ENCODE results near the gene PRRX2.

PRRX2 gene

DNA sequence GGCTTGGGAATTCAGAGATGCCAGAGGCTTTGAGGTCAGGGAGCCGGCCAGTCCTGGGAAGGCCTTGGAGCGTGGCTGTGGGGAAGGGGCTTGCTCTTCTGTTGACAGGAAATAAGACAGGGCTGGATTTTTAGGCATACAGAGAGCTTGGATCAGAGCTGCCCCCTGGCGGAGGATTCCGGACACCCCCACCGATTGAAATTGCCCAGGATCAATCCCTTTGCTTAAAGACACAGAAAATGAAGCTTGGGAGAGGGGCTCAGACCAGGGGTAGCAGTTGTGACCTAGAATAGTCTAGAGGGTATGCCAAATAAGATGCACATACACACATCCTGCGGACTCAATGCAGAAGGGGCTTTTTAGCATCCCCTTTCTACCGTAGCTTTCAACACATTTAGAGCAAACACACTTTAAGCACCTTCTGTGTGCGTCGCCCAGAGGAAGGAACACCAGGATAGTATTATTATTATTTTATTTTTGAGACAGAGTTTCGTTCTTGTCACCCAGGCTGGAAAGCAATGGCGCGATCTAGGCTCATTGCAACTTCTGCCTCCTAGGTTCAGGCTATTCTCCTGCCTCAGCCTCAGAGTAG, 41.2 kb upstream of the PRRX2 start:
- peak; percentile 68 for DNase-seq (ENCODE audit: extremely low spot score)
- ChIA-PET CTCF (interaction anchor here (0.6 to 3.0 kb wide), 19 partner anchors 8 to 492 kb away, joined by 3 to 17 read pairs (median 4); no protein-coding TSS in a partner anchor), POLR2A (interaction anchor here (0.6 to 2.1 kb wide), 8 partner anchors 15 to 493 kb away, joined by 3 to 13 read pairs (median 4); partner anchors contain the start of gene ASB6)
- no peak for TF ChIP-seq FOXM1 (IDR thresholded peaks at IDR 0.05; ENCODE audit: borderline replicate concordance)
- TF ChIP-seq PKNOX1 (IDR thresholded peaks at IDR 0.05): no peak
- TF ChIP-seq SUZ12 (IDR thresholded peaks at IDR 0.05): no peak
- no peak for TF ChIP-seq L3MBTL2 (conservative IDR thresholded peaks at IDR 0.05)
- no peak for TF ChIP-seq ELF4 (IDR thresholded peaks at IDR 0.05)
- TF ChIP-seq SP1 (IDR thresholded peaks at IDR 0.05): no peak
- no peak for TF ChIP-seq ZNF384 (IDR thresholded peaks at IDR 0.05)
- TF ChIP-seq LEF1 (IDR thresholded peaks at IDR 0.05; ENCODE audit: borderline replicate concordance): no peak

GRCh38 chr9:129624947-129625346, 40.5 kb upstream of the PRRX2 start:
- DNase-seq (ENCODE audit: extremely low spot score): no peak
- ChIA-PET CTCF (interaction anchor here (0.6 to 3.0 kb wide), 15 partner anchors 11 to 493 kb away, joined by 3 to 17 read pairs (median 6); no protein-coding TSS in a partner anchor), POLR2A (interaction anchor here (0.9 to 2.1 kb wide), 8 partner anchors 15 to 493 kb away, joined by 3 to 13 read pairs (median 4); partner anchors contain the start of gene ASB6)
- no peak for TF ChIP-seq FOXA1 (IDR thresholded peaks at IDR 0.05)
- TF ChIP-seq PKNOX1 (IDR thresholded peaks at IDR 0.05): no peak
- TF ChIP-seq LEF1 (IDR thresholded peaks at IDR 0.05; ENCODE audit: borderline replicate concordance): no peak
- TF ChIP-seq FOXM1 (IDR thresholded peaks at IDR 0.05; ENCODE audit: borderline replicate concordance): no peak
- no peak for TF ChIP-seq CTBP1 (IDR thresholded peaks at IDR 0.05; ENCODE audit: borderline replicate concordance)
- TF ChIP-seq SUZ12 (IDR thresholded peaks at IDR 0.05): no peak
- TF ChIP-seq ELF4 (IDR thresholded peaks at IDR 0.05): no peak
- no peak for TF ChIP-seq ZNF384 (IDR thresholded peaks at IDR 0.05)
- TF ChIP-seq TARDBP (IDR thresholded peaks at IDR 0.05): no peak
- TF ChIP-seq FOXK2 (IDR thresholded peaks at IDR 0.05): no peak
- TF ChIP-seq SP1 (IDR thresholded peaks at IDR 0.05): no peak
- TF ChIP-seq BHLHE40 (IDR thresholded peaks at IDR 0.05; ENCODE audit: borderline replicate concordance): no peak
- TF ChIP-seq L3MBTL2 (conservative IDR thresholded peaks at IDR 0.05): no peak
- no peak for TF ChIP-seq ARNT (IDR thresholded peaks at IDR 0.05)
- TF ChIP-seq NFRKB (IDR thresholded peaks at IDR 0.05): no peak
- TF ChIP-seq HDGF (IDR thresholded peaks at IDR 0.05; ENCODE audit: borderline replicate concordance): no peak

DNA sequence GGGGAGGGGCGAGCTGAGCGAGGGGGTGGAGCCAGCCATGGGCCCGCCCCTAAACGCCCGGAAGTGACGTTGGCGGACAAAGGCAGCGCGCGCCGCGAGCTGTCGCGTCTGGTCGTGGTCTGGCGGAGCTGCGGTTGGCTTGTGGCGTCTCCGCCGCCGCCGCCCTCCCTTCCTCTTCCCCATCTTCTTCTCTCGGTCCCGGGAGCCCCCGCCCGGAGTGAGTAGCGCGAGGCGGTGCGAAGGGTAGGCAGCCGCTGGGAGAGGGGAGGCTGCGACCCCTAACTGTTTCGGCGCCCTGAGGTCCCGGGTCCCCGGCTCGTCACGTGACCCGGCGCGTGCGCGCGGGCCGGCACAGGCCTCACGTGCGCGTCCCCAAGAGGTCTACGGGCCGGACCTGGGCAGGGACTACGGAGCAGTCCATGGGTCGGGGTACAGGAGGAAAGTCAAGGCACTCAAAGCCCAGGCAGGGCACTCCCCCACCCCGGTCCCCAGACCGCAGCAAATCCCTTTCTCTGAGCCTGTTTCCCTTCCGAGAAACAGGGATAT, 39.3 kb upstream of the PRRX2 start, which contains the start of gene NTMT1:
Gene NTMT1, plus strand, starts transcription at position 85 of the 546 bp plus-strand sequence. CDS start 6,541 bp downstream, outside the sequence.
- CTCF ChIA-PET: interaction anchor here (0.9 to 3.0 kb wide), 3 partner anchors 15 to 494 kb away, joined by 3 to 17 read pairs (median 4); no protein-coding TSS in a partner anchor
- peak; percentile 90 for DNase-seq (ENCODE audit: extremely low spot score)
- POLR2A ChIA-PET: interaction anchor here (0.9 to 2.1 kb wide), 6 partner anchors 13 to 486 kb away, joined by 3 to 13 read pairs (median 4); partner anchors contain the start of gene IER5L
- no peak for TF ChIP-seq PKNOX1 (IDR thresholded peaks at IDR 0.05)
- TF ChIP-seq L3MBTL2 (conservative IDR thresholded peaks at IDR 0.05): peak; percentile 89
- no peak; the same call in 1 of the 2 replicates for TF ChIP-seq ELF4 (IDR thresholded peaks at IDR 0.05)
- TF ChIP-seq FOXK2 (IDR thresholded peaks at IDR 0.05): no peak
- TF ChIP-seq TARDBP (IDR thresholded peaks at IDR 0.05): no peak
- no peak for TF ChIP-seq LEF1 (IDR thresholded peaks at IDR 0.05; ENCODE audit: borderline replicate concordance)
- TF ChIP-seq ARNT (IDR thresholded peaks at IDR 0.05): no peak
- no peak for TF ChIP-seq BHLHE40 (IDR thresholded peaks at IDR 0.05; ENCODE audit: borderline replicate concordance)

DNA sequence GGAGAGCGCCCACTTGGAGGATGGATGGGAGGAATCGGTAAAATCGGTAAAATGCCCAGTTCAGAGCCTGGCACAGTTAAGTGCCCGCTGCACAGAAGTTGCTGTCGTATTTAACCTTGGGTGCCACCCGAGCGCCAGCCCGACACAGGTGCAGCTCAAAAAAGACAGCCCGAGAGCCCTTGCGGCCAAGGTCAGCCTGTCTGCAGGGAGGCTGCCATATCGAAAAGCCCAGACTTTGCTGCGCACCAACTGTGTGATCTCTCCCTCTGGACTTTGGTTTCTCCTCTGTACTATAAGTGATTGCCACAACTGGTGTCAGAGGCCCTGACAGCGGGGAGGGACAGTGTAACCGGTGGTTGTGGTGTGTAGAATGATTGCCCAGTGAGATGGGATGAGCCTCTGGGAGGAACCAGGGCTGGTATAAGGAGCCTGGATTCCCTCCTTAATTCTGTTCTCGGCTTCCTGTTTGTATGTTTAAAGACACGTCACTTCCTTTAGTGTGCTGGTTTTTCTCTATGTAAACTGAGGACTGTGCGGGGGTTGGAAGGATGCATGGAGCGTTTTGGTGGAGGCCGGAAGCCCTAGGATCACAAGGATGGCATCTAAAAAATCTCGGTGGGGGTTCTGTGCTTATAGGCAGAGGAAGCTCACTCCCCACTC, 38.7 kb upstream of the PRRX2 start:
- POLR2A ChIA-PET: interaction anchor here (1.1 to 2.1 kb wide), 3 partner anchors 449 to 590 kb away, joined by 3 to 13 read pairs (median 3); partner anchors contain the start of genes IER5L and MIGA2
- no peak for DNase-seq (ENCODE audit: extremely low spot score)
- CTCF ChIA-PET: interaction anchor here (0.7 to 3.0 kb wide), 2 partner anchors 495 to 625 kb away, joined by 3 to 17 read pairs; no protein-coding TSS in a partner anchor
- TF ChIP-seq NFRKB (IDR thresholded peaks at IDR 0.05): no peak
- TF ChIP-seq L3MBTL2 (conservative IDR thresholded peaks at IDR 0.05): peak; percentile 64; the same call in 1 of the 2 replicates

- ChIA-PET CTCF (interaction anchor here (0.7 kb wide), 1 partner anchor 624 kb away, joined by 3 read pairs; no protein-coding TSS in a partner anchor), POLR2A (interaction anchor here (1.3 kb wide), 1 partner anchor 591 kb away, joined by 3 read pairs; the partner anchor contains the start of gene MIGA2)
- DNase-seq (ENCODE audit: extremely low spot score): no peak
- no peak for TF ChIP-seq L3MBTL2 (conservative IDR thresholded peaks at IDR 0.05)
- no peak for TF ChIP-seq FOXK2 (IDR thresholded peaks at IDR 0.05)
- no peak for TF ChIP-seq ZNF384 (IDR thresholded peaks at IDR 0.05)
- no peak for TF ChIP-seq CTBP1 (IDR thresholded peaks at IDR 0.05; ENCODE audit: borderline replicate concordance)
- no peak for TF ChIP-seq ARNT (IDR thresholded peaks at IDR 0.05)
- no peak for TF ChIP-seq FOXM1 (IDR thresholded peaks at IDR 0.05; ENCODE audit: borderline replicate concordance)
- TF ChIP-seq LEF1 (IDR thresholded peaks at IDR 0.05; ENCODE audit: borderline replicate concordance): no peak
- TF ChIP-seq TARDBP (IDR thresholded peaks at IDR 0.05): no peak
- TF ChIP-seq NFRKB (IDR thresholded peaks at IDR 0.05): no peak
- TF ChIP-seq FOXA1 (IDR thresholded peaks at IDR 0.05): no peak
- TF ChIP-seq SP1 (IDR thresholded peaks at IDR 0.05): no peak
- no peak for TF ChIP-seq BHLHE40 (IDR thresholded peaks at IDR 0.05; ENCODE audit: borderline replicate concordance)
Observed at GRCh38 chr9:129627556-129628440, 37.6 kb upstream of the PRRX2 start.
